22Rv1 (cell line): ENCODE data around the gene ETFB.

Experiments
- H3K27ac ChIP-seq: fragments of 450-650 bp; 2 replicates; pipeline ENCODE4 v1.5.1; 2017
- CTCF ChIP-seq: fragments of 450-650 bp; IDR thresholded peaks from 2 replicates; pipeline ENCODE4 v1.5.1; 2017; ENCODE audit warnings: mild to moderate bottlenecking
- ZFX ChIP-seq: fragments of 450-650 bp; IDR thresholded peaks from 2 replicates; pipeline ENCODE4 v1.6.1; 2017; ENCODE audit warnings: antibody characterized with exemption, borderline replicate concordance

The ETFB gene

GRCh38 chr19:51297406-51297805, 68.8 kb downstream of the ETFB start:
- TF ChIP-seq CTCF (no peak), ZFX (no peak)
- no peak overlapping the region for H3K27ac ChIP-seq

DNA sequence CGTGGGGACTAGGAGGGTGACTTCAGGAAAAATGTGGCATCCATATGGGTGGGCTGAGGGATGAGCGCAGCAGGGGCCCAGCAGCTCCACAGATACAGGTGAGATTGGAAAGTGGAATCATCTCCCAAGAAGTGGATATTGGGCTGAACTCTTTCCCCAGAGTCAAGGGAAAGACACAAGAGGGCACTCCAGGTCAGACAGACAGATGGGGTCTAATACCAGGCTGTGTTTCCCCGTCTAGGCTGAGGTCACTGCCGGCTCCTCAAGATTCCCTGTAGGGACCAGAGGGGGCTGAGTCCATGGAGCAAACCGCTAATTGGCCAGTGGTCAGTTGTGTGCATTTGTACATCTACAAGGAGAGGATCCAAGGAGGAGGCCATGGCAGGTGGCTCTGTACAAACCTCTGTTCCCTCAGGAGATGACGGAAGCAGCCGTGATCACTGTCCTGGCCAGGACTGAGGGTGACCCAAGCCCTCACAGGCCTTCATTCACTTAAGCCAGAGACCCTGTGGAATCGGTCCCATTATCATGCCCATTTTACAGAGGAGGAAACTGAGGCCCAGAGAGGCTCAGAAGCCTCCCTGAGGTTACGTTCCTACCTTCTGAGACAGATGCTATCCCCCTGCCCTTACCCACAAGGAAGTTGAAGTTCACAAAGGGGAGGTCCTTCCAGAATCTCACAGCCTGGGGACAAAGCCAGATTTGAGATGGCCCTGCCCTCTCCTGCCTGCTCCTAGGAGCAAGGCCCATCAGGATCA, 69.7 kb downstream of the ETFB start:
- no peak overlapping the region for H3K27ac ChIP-seq
- TF ChIP-seq CTCF (no peak), ZFX (no peak)

- TF ChIP-seq ZFX, result no peak
- TF ChIP-seq CTCF, result no peak
- H3K27ac ChIP-seq, result no peak overlapping the region
Observed at GRCh38 chr19:51295382-51296126, 70.6 kb downstream of the ETFB start.
